NT2/D1 (cell line): ENCODE results near the gene CBX2.

Experiments
- DNase-seq: peaks from one replicate; pipeline ENCODE4 v3.0.0-alpha.2; 2011; ENCODE audit warnings: low read depth, low spot score
- H3K27me3 ChIP-seq: 2 replicates; pipeline ENCODE4 v1.6.0; 2011; ENCODE audit warnings: mild to moderate bottlenecking; ENCODE audit not compliant: insufficient read length, insufficient read depth
- H3K36me3 ChIP-seq: 2 replicates; pipeline ENCODE4 v1.6.1; 2011; ENCODE audit warnings: mild to moderate bottlenecking, low read length, mixed read lengths; ENCODE audit not compliant: insufficient read depth, insufficient read length
- H3K4me1 ChIP-seq: 2 replicates; pipeline ENCODE4 v1.5.1; 2011; ENCODE audit not compliant: insufficient read depth, insufficient read length
- H3K4me3 ChIP-seq: 2 replicates; pipeline ENCODE4 v1.5.1; 2011; ENCODE audit warnings: low read depth; ENCODE audit not compliant: insufficient read length
- H3K9ac ChIP-seq: 2 replicates; pipeline ENCODE4 v1.6.0; 2011; ENCODE audit warnings: low read depth; ENCODE audit not compliant: insufficient read length
- H3K9me3 ChIP-seq: 2 replicates; pipeline ENCODE4 v1.5.1; 2011; ENCODE audit warnings: mild to moderate bottlenecking, low read length; ENCODE audit not compliant: insufficient read depth
- SUZ12 ChIP-seq: IDR thresholded peaks from 2 replicates; pipeline ENCODE4 v1.6.1; 2011; ENCODE audit not compliant: insufficient read length, insufficient read depth; ENCODE audit errors: extremely low read depth
- YY1 ChIP-seq: IDR thresholded peaks from 2 replicates; pipeline ENCODE4 v1.6.1; 2011; ENCODE audit not compliant: insufficient read length, insufficient read depth
- ZNF274 ChIP-seq: IDR thresholded peaks from 2 replicates; pipeline ENCODE4 v1.6.1; 2011; ENCODE audit warnings: mild to moderate bottlenecking, low read depth, low read length

The CBX2 gene

GRCh38 chr17:79745641-79746105 lies 32.3 kb upstream of the CBX2 start:
- no peak for DNase-seq
- peaks cover 56% of the 10 kb centered on the region for H3K27me3 ChIP-seq
- no peak overlapping the region for H3K4me3 ChIP-seq
- H3K9me3 ChIP-seq: no peaks in the 10 kb centered on the region
- no peak for TF ChIP-seq ZNF274
- no peak for TF ChIP-seq SUZ12
- no peak for TF ChIP-seq YY1
- H3K9ac ChIP-seq: no peak overlapping the region
- peaks cover 19% of the 10 kb centered on the region for H3K4me1 ChIP-seq
- no peaks in the 10 kb centered on the region for H3K36me3 ChIP-seq

GRCh38 chr17:79746889-79747507 lies 30.9 kb upstream of the CBX2 start:
- Histone ChIP-seq H3K4me1 (peaks cover 16% of the 10 kb centered on the region), H3K9ac (peak overlapping the region; percentile 42), H3K4me3 (peak overlapping the region; percentile 8), H3K9me3 (no peaks in the 10 kb centered on the region), H3K27me3 (peaks cover 48% of the 10 kb centered on the region), H3K36me3 (no peaks in the 10 kb centered on the region)
- peak; percentile 23 for DNase-seq
- no peak for TF ChIP-seq YY1
- no peak for TF ChIP-seq ZNF274
- no peak for TF ChIP-seq SUZ12

GRCh38 chr17:79747508-79748294 lies 30.2 kb upstream of the CBX2 start:
- peak overlapping the region; percentile 60 for H3K4me3 ChIP-seq
- no peaks in the 10 kb centered on the region for H3K9me3 ChIP-seq
- TF ChIP-seq YY1 (no peak), ZNF274 (no peak), SUZ12 (no peak)
- peaks cover 12% of the 10 kb centered on the region for H3K4me1 ChIP-seq
- H3K9ac ChIP-seq: peak overlapping the region; percentile 77
- no peak for DNase-seq
- H3K27me3 ChIP-seq: peaks cover 43% of the 10 kb centered on the region
- no peaks in the 10 kb centered on the region for H3K36me3 ChIP-seq

- H3K36me3 ChIP-seq: no peaks in the 10 kb centered on the region
- TF ChIP-seq SUZ12 (no peak), ZNF274 (no peak), YY1 (no peak)
- peak overlapping the region; percentile 77 for H3K9ac ChIP-seq
- H3K4me1 ChIP-seq: peaks cover 12% of the 10 kb centered on the region
- DNase-seq: no peak
- peaks cover 35% of the 10 kb centered on the region for H3K27me3 ChIP-seq
- H3K4me3 ChIP-seq: peak overlapping the region; percentile 60
- no peaks in the 10 kb centered on the region for H3K9me3 ChIP-seq
Observed at GRCh38 chr17:79748295-79749099, 29.5 kb upstream of the CBX2 start.

- Histone ChIP-seq H3K4me1 (peaks cover 12% of the 10 kb centered on the region), H3K9me3 (no peaks in the 10 kb centered on the region), H3K27me3 (peaks cover 30% of the 10 kb centered on the region), H3K4me3 (no peak overlapping the region), H3K9ac (no peak overlapping the region), H3K36me3 (no peaks in the 10 kb centered on the region)
- TF ChIP-seq ZNF274: no peak
- no peak for TF ChIP-seq YY1
- no peak for TF ChIP-seq SUZ12
- no peak for DNase-seq
Observed at GRCh38 chr17:79749156-79749815, 28.7 kb upstream of the CBX2 start.

GRCh38 chr17:79749958-79750357 lies 28.0 kb upstream of the CBX2 start:
- H3K36me3 ChIP-seq: no peaks in the 10 kb centered on the region
- peaks cover 12% of the 10 kb centered on the region for H3K4me1 ChIP-seq
- peaks cover 30% of the 10 kb centered on the region for H3K27me3 ChIP-seq
- H3K4me3 ChIP-seq: no peak overlapping the region
- no peaks in the 10 kb centered on the region for H3K9me3 ChIP-seq
- TF ChIP-seq ZNF274 (no peak), SUZ12 (no peak), YY1 (no peak)
- H3K9ac ChIP-seq: no peak overlapping the region
- DNase-seq: no peak
